SK-N-SH (cell line): ENCODE measurements around the gene MPST. TPM values are rescaled to one million over a fixed set of nuclear protein-coding genes. Genes with fewer than 3 reads are reported as not detected.

Experiments used
- CTCF ChIA-PET: fragments of 300-600, 350-600 bp; formaldehyde crosslinking; extraction: SDS; loops from one replicate; lab custom pipeline; 2021; lab: Yijun Ruan, JAX
- POLR2A ChIA-PET: fragments of 350-600 bp; sonication (Branson Sonifier 250); formaldehyde crosslinking; extraction: SDS; loops from one replicate; lab custom pipeline; 2020; ENCODE audit warnings: antibody characterized with exemption, inconsistent platforms; lab: Yijun Ruan, JAX
- DNase-seq: peaks from one replicate; pipeline ENCODE4 v3.0.0; 2012
- H2AFZ ChIP-seq: fragments of 200-600 bp; sonication (generic); 2 replicates; pipeline ENCODE4 v1.8.1; 2016; ENCODE audit warnings: antibody characterized with exemption, mild to moderate bottlenecking, low read depth
- H3F3A ChIP-seq: fragments of 200-600 bp; sonication (generic); replicated peaks from 2 replicates; pipeline ENCODE3; 2016; ENCODE audit warnings: antibody characterized with exemption, mild to moderate bottlenecking; ENCODE audit not compliant: insufficient read depth
- H3K27ac ChIP-seq, 2 experiments: fragments of 200-500 bp in 1 of 2; fragments of 200-600 bp in 1 of 2; sonication (Bioruptor generic) in 1 of 2; sonication (generic), shearing (Covaris generic) in 1 of 2; 2 replicates each; pipeline versions ENCODE4 v1.5.1 to v1.6.1; 2014 to 2016; ENCODE audit warnings: low read depth in 2 of 2, inconsistent platforms in 1 of 2, low read length in 1 of 2, mild to moderate bottlenecking in 1 of 2, mixed read lengths in 1 of 2
- H3K27me3 ChIP-seq: fragments of 200-600 bp; sonication (generic), shearing (Covaris generic); 2 replicates; pipeline ENCODE4 v1.6.1; 2016; ENCODE audit warnings: mixed run types; ENCODE audit not compliant: insufficient read depth
- H3K36me3 ChIP-seq, 2 experiments: fragments of 200-500 bp in 1 of 2; fragments of 200-600 bp in 1 of 2; sonication (Bioruptor generic) in 1 of 2; sonication (generic) in 1 of 2; replicated peaks in 1 of 2; 2 replicates each; pipeline versions ENCODE3 to v1.5.1; 2014 to 2016; ENCODE audit warnings: low read length in 1 of 2, mild to moderate bottlenecking in 1 of 2; ENCODE audit not compliant: insufficient read depth in 2 of 2, control insufficient read depth in 1 of 2
- H3K4me1 ChIP-seq, 2 experiments: fragments of 200-500 bp in 1 of 2; fragments of 200-600 bp in 1 of 2; sonication (Bioruptor generic) in 1 of 2; sonication (generic), shearing (Covaris generic) in 1 of 2; 2 replicates each; pipeline versions ENCODE4 v1.5.1 to v1.6.1; 2014 to 2016; ENCODE audit warnings: low read depth in 1 of 2, low read length in 1 of 2, mixed run types in 1 of 2; ENCODE audit not compliant: insufficient read depth in 2 of 2, control insufficient read depth in 1 of 2
- H3K4me2 ChIP-seq: fragments of 200-600 bp; sonication (generic), shearing (Covaris generic); 2 replicates; pipeline ENCODE4 v1.6.1; 2017; ENCODE audit warnings: mixed run types
- H3K4me3 ChIP-seq, 2 experiments: fragments of 200-500 bp in 1 of 2; fragments of 200-600 bp in 1 of 2; sonication (Bioruptor generic) in 1 of 2; sonication (generic), shearing (Covaris generic) in 1 of 2; 2 replicates each; pipeline versions ENCODE4 v1.5.1 to v1.8.1; 2014 to 2016; ENCODE audit warnings: low read depth in 2 of 2, inconsistent platforms in 1 of 2, low read length in 1 of 2, mild to moderate bottlenecking in 1 of 2, mixed read lengths in 1 of 2, moderate library complexity in 1 of 2
- H3K79me2 ChIP-seq: fragments of 200-600 bp; sonication (generic); 2 replicates; pipeline ENCODE4 v1.8.1; 2017; ENCODE audit warnings: mild to moderate bottlenecking; ENCODE audit not compliant: insufficient read depth
- H3K9ac ChIP-seq: fragments of 200-600 bp; sonication (generic); 2 replicates; pipeline ENCODE4 v1.6.1; 2017; ENCODE audit warnings: mixed run types
- H3K9me2 ChIP-seq: fragments of 200-600 bp; sonication (generic); 2 replicates; pipeline ENCODE4 v1.6.1; 2017; ENCODE audit warnings: mixed run types
- H3K9me3 ChIP-seq: fragments of 200-600 bp; sonication (generic); 2 replicates; pipeline ENCODE4 v1.6.1; 2017; ENCODE audit warnings: mixed run types, mild to moderate bottlenecking, moderate library complexity
- H4K20me1 ChIP-seq: fragments of 200-600 bp; sonication (generic); 2 replicates; pipeline ENCODE4 v1.6.1; 2017; ENCODE audit warnings: mild to moderate bottlenecking, mixed run types; ENCODE audit not compliant: insufficient read depth
- FOSL2 ChIP-seq: IDR thresholded peaks from 2 replicates; pipeline ENCODE4 v1.4.0; 2012; ENCODE audit warnings: low read depth, mild to moderate bottlenecking, moderate library complexity, borderline replicate concordance
- JUND ChIP-seq: IDR thresholded peaks from 2 replicates; pipeline ENCODE4 v1.4.0; 2012
- POLR2AphosphoS5 ChIP-seq: IDR thresholded peaks from 2 replicates; pipeline ENCODE4 v1.6.1; 2012; ENCODE audit warnings: low read depth, low read length
- RAD21 ChIP-seq: IDR thresholded peaks from 2 replicates; pipeline ENCODE4 v1.6.1; 2012; ENCODE audit warnings: mild to moderate bottlenecking, low read length
- RCOR1 ChIP-seq: fragments of 150-350 bp; IDR thresholded peaks from 2 replicates; pipeline ENCODE4 v1.6.1; 2017; ENCODE audit warnings: antibody characterized with exemption, low read length
- RFX5 ChIP-seq: IDR thresholded peaks from 2 replicates; pipeline ENCODE4 v1.6.1; 2012; ENCODE audit warnings: mild to moderate bottlenecking, improper control_type of control experiment, low read length
- SMC3 ChIP-seq: IDR thresholded peaks from 2 replicates; pipeline ENCODE4 v1.6.1; 2012; ENCODE audit warnings: low read depth, low read length, improper control_type of control experiment
- TCF12 ChIP-seq: IDR thresholded peaks from 2 replicates; pipeline ENCODE4 v1.4.0; 2012
- YY1 ChIP-seq: IDR thresholded peaks from 2 replicates; pipeline ENCODE4 v1.4.0; 2012; ENCODE audit warnings: low read depth, mild to moderate bottlenecking
- WGBS: methylation state at CpG from one replicate; pipeline ENCODE4 v1.1.6; 2017; ENCODE audit warnings: low lambda C conversion rate; 5-methylcytosine and 5-hydroxymethylcytosine counted together
- polyA plus RNA-seq, 3 experiments: library from polyadenylated mRNA; depleted of rRNA; stranded (reverse); fragments of >200 nt; gene quantifications; 2 replicates each; pipeline ENCODE4 v1.2.3, GENCODE V29; 2012
- TF ChIP-seq, protein P1 (sequence below): fragments of 150-350 bp; IDR thresholded peaks from 2 replicates; pipeline ENCODE4 v1.6.1; 2017; ENCODE audit warnings: antibody characterized with exemption, low read length, low read depth, borderline replicate concordance
- TF ChIP-seq, protein P2 (sequence below): IDR thresholded peaks from 2 replicates; pipeline ENCODE4; 2012
- TF ChIP-seq, protein P3 (sequence below): IDR thresholded peaks from 2 replicates; pipeline ENCODE4 v1.6.1; 2012; ENCODE audit warnings: mild to moderate bottlenecking, low read depth, low read length, moderate library complexity

MPST gene
- polyA plus RNA-seq, 1 of the 3 experiments (the other 2 are of a cell fraction) = 60.4 TPM

DNA sequence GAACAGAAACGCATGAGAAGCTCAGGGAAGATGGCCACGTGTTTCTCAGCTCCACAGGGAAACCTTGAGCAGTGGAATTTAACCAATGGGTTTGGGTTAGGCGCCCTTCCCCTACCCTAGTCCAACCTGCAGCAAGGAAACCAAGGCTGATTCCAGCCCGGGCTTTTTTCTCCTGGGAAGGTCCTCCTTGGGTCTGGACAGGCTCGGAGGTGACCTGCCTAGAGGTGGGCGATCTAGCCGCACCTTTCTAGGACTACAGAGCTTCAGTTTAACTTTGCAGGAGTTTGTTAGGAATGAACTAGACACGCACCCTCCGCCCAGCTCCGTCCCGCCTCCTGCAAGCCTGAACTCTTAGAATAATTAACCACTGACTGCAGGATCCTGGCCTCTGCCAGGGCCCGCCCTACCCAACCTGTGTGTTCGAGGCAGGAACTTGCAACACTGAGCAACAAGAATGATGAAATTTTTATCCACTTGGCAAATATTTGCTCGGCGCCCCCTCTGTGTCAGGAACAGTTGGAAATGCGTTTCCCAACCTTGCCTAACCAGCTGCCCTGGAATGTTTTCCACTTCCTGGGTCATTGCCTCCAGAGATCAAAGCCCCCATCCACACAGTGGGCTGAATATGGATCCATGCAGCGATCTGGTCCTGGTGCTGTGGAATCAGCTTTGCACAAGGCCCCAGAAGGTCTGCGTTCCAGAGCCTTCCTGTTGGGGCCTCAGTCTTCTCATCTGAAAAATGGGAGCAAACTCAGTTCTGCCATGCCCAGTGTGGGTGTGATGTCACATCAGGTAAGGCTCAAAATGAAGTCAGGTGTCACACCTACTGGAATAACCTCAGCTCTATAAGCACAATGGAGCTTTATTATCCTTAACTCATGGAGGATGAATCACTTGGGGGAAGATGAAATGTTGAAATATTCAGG lies 13.3 kb downstream of the MPST start:
- Histone ChIP-seq H3K9me2 (no peaks in the 10 kb centered on the region), H3K4me2 (no peak overlapping the region), H2AFZ (no peak overlapping the region), H3K4me3 (no peak overlapping the region), H3K9ac (no peak overlapping the region), H3F3A (no peaks in the 10 kb centered on the region), H3K27me3 (no peaks in the 10 kb centered on the region), H3K9me3 (no peaks in the 10 kb centered on the region), H3K4me1 (no peaks in the 10 kb centered on the region), H4K20me1 (no peaks in the 10 kb centered on the region), H3K36me3 (peaks cover 0 to 20% of the 10 kb centered on the region in 2 experiments), H3K79me2 (no peaks in the 10 kb centered on the region), H3K27ac (no peak overlapping the region)
- CTCF ChIA-PET = interaction anchor here (0.7 to 2.0 kb wide), 6 partner anchors 10 to 228 kb away, joined by 3 to 8 read pairs (median 6); partner anchors contain the start of genes MPST and TST
- DNase-seq = no peak
- TF ChIP-seq, protein P1, sequence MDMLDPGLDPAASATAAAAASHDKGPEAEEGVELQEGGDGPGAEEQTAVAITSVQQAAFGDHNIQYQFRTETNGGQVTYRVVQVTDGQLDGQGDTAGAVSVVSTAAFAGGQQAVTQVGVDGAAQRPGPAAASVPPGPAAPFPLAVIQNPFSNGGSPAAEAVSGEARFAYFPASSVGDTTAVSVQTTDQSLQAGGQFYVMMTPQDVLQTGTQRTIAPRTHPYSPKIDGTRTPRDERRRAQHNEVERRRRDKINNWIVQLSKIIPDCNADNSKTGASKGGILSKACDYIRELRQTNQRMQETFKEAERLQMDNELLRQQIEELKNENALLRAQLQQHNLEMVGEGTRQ = no peak
- TF ChIP-seq, protein P2, sequence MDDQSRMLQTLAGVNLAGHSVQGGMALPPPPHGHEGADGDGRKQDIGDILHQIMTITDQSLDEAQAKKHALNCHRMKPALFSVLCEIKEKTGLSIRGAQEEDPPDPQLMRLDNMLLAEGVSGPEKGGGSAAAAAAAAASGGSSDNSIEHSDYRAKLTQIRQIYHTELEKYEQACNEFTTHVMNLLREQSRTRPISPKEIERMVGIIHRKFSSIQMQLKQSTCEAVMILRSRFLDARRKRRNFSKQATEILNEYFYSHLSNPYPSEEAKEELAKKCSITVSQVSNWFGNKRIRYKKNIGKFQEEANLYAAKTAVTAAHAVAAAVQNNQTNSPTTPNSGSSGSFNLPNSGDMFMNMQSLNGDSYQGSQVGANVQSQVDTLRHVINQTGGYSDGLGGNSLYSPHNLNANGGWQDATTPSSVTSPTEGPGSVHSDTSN = no peak
- no peak for TF ChIP-seq TCF12
- TF ChIP-seq JUND = no peak
- no peak for TF ChIP-seq RFX5
- TF ChIP-seq YY1 = no peak
- no peak for TF ChIP-seq RCOR1
- TF ChIP-seq, protein P3, sequence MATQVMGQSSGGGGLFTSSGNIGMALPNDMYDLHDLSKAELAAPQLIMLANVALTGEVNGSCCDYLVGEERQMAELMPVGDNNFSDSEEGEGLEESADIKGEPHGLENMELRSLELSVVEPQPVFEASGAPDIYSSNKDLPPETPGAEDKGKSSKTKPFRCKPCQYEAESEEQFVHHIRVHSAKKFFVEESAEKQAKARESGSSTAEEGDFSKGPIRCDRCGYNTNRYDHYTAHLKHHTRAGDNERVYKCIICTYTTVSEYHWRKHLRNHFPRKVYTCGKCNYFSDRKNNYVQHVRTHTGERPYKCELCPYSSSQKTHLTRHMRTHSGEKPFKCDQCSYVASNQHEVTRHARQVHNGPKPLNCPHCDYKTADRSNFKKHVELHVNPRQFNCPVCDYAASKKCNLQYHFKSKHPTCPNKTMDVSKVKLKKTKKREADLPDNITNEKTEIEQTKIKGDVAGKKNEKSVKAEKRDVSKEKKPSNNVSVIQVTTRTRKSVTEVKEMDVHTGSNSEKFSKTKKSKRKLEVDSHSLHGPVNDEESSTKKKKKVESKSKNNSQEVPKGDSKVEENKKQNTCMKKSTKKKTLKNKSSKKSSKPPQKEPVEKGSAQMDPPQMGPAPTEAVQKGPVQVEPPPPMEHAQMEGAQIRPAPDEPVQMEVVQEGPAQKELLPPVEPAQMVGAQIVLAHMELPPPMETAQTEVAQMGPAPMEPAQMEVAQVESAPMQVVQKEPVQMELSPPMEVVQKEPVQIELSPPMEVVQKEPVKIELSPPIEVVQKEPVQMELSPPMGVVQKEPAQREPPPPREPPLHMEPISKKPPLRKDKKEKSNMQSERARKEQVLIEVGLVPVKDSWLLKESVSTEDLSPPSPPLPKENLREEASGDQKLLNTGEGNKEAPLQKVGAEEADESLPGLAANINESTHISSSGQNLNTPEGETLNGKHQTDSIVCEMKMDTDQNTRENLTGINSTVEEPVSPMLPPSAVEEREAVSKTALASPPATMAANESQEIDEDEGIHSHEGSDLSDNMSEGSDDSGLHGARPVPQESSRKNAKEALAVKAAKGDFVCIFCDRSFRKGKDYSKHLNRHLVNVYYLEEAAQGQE = no peak
- no peak for TF ChIP-seq RAD21
- no peak for TF ChIP-seq SMC3
- no peak for TF ChIP-seq POLR2AphosphoS5
- TF ChIP-seq FOSL2 = no peak
- POLR2A ChIA-PET = interaction anchor here (0.7 to 1.2 kb wide), 3 partner anchors 19 to 586 kb away, joined by 3 read pairs; partner anchors contain the start of gene KCTD17
- 78% methylated on average over 10 of the region's 18 CpGs for whole genome bisulfite sequencing
